GM19463 (cell line): Measurements from ENCODE around the gene ZNF678.

Experiments
- ATAC-seq: cut with Tn5 transposase; IDR thresholded peaks from one replicate; pipeline ENCODE4 v1.9.1; 2021; ENCODE audit warnings: mild to moderate bottlenecking, moderate library complexity; ENCODE audit not compliant: unreplicated experiment

The ZNF678 gene

DNA sequence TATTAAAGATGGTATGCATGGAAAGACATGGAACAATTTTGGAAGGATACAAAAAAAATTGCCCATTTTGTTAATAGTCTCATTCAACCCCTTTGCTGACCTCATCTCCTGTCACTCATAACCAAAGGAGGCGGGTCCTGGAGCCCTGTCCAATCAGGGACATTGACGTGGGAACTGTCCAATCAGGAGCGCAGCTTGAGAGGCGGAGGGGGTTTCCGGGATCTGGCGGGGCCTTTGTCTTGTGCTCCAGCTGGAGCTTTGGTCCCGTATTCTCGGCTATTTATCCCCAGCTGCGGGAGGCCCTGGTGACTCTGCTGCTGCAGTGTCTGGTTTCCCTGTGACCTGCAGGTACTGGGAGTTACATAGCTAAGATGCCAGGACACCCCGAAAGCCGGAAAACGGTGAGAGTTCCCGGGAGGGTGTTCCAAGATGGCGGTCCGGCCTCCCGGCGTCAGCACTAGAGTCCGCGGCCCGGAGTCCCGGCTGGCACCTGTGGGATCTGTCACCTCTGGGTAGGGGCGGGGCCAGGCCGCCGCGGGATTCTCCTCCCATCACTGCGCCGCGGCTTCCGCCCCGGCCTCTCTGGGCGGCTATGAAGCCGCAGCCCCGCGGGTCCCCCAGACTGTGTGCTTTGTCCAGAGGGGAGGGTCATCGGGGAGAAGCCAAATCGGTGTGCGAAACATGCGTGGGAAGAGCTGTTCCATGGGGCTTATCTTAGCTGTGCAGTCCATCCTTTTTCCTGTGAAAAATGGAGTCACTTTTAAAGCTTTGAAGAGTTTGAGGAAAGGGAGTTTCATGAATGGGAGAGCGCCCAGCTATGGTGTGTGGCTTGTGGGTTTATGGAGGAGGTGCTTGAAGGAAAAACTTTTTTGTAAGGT, at the start of gene ZNF678:
Gene ZNF678 (plus strand): TSS at position 233 of the 878 bp plus-strand sequence. CDS start 87,436 bp downstream, outside the sequence.
- ATAC-seq, result peak; percentile 94

DNA sequence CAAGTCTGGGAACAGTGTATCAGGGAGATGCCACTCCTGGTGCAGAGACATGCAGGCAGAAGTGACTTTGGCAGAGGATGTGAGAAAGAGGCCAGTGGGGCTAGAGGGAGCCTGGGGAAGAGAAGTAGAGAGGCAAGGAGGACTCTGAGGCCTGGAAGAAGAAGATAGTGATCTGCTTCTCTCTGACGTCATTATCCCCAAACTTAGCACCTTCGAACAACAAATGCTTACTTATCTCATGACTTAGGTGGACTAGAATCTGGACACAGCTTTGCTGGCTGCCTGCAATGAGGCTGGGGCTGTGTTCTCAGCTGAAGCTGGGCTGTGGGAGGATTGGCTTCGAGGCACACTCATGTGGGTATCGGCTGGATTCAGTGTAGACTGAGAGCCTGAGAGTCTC, 44.5 kb upstream of the ZNF678 start:
- ATAC-seq, result no peak

DNA sequence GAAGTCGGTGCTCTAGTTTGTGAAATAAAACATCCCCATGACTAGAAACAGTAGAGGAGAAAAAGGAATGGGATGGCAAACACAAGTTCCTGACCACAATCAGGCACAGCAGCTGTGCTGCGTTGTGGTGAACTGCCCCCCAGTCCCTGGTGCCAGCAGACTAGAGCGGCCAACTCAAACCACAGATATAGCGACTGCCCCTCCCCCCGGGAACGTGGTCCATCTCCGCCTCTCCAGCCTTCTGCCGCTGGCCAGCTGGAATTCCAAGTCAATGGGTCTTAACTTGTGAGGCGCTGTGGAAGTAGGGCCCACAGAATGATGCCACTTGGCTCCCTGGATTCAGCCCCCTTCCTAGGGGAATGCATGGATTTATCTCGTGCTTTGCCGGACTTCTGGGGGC, 41.6 kb upstream of the ZNF678 start:
- no peak for ATAC-seq

DNA sequence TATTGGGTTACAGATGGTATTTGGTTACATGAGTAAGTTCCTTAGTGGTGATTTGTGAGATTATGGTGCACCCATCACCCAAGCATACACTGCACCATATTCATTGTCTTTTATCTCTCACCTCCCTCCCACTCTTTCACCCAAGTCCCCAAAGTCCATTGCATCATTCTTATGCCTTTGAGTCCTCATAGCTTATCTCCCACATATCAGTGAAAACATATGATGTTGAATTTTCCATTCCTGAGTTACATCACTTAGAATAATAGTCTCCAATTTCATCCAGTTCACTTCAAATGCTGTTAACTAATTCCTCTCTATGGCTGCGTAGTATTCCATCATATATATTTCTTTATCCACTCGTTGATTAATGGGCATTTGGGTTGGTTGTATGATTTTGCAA, 36.8 kb upstream of the ZNF678 start:
- ATAC-seq, result no peak

DNA sequence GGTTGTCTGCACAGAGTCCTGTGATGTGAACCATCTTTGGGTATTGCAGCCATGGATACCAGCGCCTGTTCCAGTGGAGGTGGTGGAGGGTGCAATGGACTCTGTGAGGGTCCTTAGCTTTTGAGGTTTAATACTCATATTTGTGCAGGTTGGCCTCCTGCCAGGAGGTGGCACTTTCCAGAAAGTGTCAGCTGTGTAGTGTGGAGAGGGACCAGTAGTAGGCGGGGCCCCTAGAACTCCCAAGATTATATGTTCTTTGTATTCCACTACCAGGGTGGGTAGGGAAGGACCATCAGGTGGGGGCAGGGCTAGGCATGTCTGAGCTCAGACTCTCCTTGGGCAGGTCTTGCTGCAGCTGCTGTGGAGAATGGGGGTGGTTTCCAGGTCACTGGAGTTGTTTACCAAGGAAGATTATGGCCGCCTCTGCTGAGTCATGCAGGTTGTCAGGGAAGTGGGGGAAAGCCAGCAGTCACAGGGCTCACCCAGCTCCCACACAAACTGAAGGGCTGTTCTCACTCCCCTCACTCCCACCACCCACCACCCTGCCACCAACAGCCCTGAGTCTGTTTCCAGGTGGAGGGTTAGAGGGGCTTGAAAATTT, 31.2 kb upstream of the ZNF678 start:
- no peak for ATAC-seq

DNA sequence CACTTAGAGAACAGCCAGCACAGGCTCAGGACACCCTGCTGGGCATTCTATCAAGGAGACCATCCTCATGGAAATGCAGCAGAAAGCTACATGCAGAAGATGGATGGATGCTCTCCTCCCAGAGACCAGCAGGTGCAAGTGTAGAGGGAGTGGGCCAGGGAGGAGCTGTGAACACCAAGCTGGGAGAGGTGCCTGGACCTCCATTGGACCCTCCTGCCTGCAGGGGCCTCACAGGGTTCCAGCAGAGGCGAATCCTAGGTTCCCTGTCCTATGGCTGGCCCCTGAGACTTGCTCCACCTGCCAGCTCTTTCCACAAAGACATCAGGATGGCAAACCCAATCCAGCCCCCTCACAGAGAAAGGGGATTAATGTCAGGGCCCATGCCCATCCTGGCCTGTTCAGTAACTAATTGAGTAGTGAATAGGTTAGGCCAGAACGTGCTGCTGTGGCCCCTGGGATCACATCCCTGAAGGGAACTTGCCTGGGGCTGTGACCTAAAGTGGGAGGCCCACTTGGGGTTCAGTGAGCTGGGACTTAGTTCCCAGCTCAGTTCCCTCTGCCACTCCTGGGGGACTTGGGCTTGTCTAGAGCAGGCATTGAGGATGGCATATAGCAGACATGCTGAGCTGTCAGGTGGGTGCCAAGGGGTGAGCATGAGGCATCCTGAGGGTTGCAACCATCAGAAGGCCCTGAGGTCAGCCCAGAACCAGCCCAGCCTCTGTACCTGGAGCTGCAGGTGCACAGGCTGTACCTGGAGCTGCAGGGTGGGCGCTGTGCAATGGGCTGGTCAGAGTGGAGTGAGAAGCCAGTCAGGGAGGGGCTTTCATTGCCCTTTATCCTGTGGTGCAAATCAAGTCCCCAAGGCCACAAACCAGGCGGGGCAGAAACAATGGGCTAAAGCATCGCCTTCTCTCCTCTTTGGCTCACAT, 22.9 kb upstream of the ZNF678 start:
- no peak for ATAC-seq

DNA sequence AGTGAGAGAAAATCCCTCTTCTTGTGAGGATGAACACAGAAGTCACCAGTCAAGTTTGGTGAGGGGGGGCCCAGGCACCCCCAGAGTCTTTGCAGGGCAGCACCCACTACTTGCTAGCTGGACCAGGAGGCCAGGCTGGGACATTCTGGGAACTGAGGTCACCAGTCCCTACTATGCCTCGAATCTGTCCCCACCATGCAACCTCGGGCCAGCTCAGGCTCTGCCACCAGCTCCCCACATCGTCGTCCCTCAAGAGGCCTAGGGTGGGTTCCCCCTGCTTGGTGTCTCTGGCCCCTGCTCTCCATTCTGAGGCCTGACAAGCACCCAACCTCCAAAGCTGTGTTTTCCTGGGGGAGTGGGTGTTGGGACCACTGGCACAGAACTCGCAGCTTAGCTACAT, 22.2 kb upstream of the ZNF678 start:
- no peak for ATAC-seq

DNA sequence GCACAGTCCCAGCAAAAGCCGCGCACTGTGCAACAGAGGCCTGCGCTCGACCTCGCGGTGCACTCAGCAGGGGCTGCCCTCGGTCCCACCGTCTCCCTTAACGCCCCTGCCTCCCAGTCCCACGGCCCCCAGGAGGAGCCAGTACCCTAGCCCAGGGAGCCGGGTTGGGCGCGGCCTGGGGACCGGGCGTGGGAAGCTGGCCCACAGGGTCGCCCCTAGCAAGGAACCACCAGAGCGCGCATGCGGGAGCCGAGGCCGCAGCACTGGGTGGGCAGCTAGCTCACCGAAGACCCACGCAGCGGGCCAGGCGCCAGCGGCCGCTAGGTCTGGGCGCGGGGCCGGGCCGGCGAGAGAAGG, 21.6 kb upstream of the ZNF678 start:
- no peak for ATAC-seq

DNA sequence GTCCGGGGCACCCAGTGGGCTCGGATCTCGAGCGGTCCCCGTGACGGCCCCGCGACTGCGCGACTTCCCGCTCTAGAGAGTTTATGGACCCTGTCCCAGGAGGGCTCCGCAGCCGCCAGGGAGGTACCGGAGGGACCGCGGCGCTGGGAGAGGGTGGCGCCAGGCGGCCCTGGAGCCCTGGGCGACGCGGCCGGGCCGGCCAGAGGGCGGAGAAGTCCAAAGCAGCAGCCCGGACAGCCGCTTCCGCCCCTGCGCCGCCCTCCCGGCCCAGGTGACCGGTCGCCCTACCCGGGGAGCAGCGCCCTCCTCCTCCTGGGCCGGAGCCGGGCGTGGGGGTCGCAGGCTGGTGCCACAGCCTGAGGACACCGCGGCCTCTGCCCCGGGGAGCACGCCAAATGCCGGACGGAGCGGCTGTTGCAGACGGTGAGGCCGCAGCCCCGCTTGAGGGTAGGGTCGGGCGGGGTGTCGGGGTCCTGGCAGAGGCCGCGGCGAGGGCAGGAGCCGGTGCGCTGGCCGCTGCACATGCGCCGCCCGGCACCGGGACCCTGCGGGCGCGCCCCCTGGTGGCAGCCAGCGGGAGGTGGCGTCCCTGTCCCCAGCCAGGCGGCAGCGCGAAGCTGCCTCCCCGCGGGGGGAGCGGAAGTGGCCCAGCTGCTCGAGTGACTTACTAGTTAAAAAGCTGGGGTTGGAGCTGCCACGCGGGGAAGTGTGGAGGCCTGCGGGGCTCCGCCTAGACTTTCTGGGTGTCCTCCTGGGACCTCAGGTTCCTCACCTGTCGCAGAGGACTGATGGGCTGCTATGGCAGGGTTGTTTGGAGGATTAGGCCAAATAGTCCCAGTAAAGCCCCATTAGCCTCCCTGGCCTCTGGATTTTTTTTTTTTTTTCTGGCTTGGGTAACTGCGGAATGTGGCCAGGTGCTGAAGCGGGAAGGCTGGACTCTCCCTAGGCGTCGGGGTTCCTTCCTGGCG, 20.9 kb upstream of the ZNF678 start:
- ATAC-seq, result peak; percentile 96

DNA sequence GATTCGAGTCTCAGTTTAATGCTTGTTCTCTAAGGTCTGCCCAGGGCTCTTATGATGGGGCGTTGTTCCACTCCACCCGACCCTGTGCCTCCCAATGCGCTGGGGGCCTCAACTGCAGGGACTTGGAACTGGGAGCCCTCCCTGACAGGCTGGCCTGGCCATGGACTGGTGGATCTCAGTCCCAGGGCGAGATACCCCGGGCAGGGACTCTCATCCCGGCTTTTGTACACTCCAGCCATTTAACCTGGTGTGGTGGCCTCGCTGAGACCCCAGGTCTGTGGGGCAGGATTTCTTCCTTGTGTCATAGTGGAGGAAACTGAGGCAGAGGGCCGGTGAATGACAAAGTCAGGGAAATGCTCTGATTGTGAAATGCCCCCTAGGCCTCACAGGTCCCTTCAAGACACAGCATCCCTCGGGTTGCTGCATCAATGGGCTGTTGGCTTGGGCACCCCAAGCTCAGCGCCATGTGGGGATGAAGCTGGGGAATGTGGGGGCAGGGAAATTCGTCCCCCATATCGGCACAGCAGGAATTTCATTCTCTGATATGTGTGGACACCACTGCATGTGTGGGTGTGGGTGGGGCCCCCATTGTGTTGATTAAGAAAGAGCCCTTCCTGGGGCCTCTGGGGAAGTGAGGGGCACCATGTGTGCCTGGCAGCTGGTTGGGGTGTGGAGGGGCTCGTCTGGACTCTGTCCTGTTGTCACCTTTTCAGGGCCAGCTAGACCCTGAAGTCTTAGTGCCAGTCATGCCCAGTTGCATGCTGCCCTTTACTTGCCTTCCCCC, 19.9 kb upstream of the ZNF678 start:
- ATAC-seq, result no peak

DNA sequence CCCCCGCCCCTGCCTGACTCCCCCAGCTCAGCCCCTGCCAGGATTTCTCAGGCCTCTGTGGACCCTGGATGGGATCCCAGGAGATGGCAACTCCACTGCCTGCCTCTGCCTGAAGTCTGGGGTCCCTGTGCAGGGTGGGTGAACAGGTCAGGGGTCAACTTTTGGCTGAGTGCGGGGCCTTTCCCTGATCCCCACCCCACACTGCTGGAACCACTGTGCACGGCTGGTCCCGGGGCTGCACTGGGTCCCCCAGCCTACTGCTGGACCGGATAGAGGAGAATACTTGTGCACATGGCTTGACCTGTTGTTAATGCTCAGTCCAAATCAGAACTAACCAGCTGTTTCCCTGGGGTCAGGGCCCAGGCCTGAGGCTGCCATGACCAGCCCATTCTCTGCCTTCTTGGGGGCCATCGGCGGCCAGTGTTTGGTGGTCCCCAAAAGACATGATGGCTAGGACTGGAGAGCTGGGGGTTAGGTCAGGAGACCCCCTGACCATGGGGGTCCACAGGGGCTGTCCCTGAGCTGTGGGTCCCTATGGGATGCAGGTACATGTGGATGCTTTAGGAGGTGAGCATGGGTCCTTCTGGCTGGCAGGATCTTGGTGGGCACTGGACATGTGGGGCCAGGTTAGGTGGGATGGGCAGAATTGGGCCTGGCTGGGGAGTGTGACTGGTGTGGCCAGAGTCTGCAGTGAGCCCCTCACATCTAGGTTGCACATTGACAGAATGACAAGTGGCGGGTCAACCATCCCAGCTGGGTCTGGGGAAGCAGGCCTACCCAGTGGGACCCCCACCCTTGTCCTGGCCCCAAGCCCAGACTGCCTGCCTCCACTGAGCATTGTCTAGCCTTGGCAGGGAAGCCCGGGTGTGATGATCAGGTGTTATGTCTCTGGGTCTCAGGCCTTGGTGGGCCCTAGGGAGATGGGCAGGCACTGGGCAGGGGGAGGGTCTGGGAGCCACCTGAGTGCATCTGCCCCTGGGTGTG, 19.0 kb upstream of the ZNF678 start:
- no peak for ATAC-seq

DNA sequence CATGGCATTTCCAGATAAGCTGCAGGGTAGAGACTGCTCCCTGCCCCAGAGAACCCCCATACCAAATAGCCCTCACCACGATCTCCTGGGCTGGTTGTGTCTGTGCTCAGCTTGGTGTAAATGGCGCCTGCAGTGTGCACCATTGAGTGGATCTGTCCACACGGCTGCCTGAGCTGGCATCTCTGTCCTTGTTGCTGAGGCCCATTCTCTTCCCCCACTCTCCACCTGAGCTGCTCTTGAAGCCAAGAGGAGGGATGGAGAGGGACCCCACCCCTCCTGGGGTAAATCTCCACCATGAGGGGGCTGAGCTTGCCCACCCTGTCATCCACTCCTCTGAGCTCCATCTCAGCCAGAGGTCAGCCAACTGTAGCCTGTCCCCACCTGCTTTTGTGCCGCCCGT, 18.0 kb upstream of the ZNF678 start:
- no peak for ATAC-seq

DNA sequence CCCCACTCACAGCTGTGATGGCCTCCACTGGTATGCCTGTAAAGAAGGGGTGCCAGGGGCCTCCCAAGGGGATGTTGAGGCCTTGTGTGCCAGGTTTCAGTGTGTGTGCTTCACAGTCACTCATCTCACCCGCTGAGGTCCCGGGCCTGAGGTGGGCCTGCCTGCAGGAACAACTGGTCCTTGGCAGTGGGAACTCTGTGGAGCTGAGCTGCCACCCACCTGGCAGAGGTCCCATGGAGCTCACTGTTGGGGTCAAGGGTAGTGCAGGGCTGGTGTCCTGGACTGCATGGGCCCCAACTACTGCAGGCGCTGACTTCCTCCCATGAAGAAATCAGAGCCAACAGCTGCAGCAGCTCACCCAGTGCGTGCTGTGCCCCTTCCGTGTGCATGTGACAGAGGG, 17.3 kb upstream of the ZNF678 start:
- no peak for ATAC-seq

DNA sequence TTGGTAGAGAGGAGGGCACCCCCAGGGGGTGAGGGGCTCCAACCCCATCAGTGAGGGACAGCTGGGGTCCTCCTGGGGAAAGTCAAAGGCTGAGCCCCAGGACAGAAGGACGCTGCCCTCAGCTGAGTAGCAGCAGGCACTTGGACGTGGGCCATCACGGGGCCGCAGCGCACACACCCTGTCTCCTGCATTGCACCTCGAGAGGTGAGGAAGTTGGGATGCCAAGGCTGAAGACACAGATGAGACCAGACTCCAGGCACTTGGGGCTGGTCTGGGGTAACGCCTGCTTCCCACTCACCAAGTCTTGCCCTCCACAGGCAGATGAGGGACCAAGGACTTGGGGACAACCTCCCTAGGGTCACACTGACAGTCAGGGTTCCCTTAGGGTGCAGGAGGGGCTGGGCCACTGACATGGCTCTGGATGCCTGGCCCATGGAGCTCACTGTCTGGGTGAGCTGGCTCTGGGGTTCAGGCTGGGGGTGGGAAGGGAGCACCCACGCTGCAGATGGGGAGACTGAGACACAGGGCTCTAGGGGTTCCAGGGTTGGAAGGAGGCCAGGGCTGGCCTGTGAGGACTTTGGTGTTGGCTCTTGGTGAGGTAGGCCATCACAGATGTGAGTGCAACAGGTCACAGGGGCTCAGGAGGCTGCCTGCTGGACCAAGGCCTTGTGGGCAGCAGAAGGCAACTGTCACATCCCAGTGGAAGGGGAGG, 16.6 kb upstream of the ZNF678 start:
- ATAC-seq, result no peak

DNA sequence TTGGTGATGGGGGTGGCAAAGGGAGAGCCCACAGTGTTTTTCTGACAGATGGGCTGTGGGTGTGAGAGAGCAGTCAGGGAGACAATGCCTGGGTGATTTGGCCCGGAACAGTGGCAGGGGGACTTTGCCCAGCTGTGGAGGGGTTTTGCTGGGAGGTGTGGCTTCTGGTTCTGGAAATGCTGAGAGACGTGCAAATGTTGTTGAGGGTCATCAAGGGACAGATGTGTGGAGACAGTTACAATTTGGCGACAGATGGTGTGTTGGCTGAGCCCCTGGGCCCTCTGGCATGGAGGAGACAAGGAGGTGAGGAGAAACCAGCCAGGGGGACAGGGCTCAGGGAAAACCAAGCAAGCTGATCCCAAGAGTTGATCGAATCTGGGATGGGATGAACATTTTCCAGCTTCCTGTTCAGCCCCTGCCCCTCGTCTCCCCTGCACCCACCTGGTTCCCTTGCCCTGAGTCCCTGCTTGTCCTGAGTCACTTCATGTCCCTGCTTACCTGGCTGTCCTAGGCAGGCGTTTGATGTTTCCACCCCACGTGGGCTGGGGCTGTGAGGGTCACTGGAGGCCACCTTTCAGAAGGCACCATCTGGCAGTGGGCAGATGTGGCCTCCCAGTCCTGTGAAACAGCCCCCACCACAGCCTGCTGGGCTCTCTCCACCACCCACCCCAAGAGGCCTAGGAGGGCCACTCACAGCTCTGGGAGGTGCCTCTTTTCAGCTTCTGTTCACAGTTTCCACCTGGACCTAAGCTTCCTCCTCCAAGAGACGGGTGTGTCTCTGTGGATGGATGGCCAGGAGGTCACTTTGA, 15.8 kb upstream of the ZNF678 start:
- ATAC-seq, result no peak

DNA sequence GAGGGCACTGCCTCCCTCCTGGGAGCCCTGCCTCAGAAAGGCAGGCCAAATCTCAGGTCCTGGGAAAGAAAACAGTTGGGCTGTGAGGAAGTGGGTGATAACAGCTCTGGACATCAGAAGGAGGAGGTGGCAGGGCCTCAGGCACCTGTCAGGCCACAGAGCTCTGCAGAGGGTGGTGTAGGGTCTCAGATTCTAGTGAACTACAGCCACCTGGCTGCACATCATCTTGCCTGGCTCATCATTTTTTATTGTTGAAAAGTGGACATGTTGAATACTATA, 15.3 kb upstream of the ZNF678 start:
- no peak for ATAC-seq

DNA sequence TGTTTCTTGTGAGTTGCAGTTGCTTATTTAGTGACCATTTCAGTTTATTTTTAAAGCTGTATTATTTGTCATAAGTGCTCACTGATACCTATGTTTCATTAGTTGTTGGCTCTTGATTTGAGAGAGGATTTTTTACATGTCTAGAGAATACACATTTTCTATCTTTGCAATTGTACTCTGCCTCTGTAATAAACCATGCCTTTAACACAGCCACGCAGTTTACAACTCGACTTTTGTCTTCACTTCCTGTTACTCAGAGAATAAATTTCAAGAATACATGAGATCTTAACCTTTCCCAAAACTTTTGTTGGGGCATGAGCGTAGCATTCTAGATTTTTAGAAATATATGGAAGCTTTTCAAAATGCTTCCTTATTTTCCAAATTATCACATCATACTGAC, 14.9 kb upstream of the ZNF678 start:
- no peak for ATAC-seq
